Measurements from ENCODE around the gene NUDT7. TPM values are rescaled to one million over a fixed set of nuclear protein-coding genes. Genes with fewer than 3 reads are reported as not detected.
A peak's percentile ranks its signal among the peaks of the same experiment; 100 is the strongest.

Gene NUDT7
- total RNA-seq, 1 donor from 2014 or later = 1.7 TPM

- no peak for DNase-seq (ENCODE audit: low read depth)
- TF ChIP-seq, protein P1, sequence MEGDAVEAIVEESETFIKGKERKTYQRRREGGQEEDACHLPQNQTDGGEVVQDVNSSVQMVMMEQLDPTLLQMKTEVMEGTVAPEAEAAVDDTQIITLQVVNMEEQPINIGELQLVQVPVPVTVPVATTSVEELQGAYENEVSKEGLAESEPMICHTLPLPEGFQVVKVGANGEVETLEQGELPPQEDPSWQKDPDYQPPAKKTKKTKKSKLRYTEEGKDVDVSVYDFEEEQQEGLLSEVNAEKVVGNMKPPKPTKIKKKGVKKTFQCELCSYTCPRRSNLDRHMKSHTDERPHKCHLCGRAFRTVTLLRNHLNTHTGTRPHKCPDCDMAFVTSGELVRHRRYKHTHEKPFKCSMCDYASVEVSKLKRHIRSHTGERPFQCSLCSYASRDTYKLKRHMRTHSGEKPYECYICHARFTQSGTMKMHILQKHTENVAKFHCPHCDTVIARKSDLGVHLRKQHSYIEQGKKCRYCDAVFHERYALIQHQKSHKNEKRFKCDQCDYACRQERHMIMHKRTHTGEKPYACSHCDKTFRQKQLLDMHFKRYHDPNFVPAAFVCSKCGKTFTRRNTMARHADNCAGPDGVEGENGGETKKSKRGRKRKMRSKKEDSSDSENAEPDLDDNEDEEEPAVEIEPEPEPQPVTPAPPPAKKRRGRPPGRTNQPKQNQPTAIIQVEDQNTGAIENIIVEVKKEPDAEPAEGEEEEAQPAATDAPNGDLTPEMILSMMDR (conservative IDR thresholded peaks at IDR 0.05; ENCODE audit: low read depth, low read length) = no peak
- H3K4me3 ChIP-seq (ENCODE audit: low read depth, low read length) = no peak overlapping the region
These were observed 41.8 kb upstream of the NUDT7 start for GRCh38 chr16:77680496-77680895.

GRCh38 chr16:77682586-77682985, 39.7 kb upstream of the NUDT7 start:
- DNase-seq (ENCODE audit: low read depth) = no peak
- TF ChIP-seq, protein P1 (conservative IDR thresholded peaks at IDR 0.05; ENCODE audit: low read depth, low read length) = no peak
- no peak overlapping the region for H3K4me3 ChIP-seq (ENCODE audit: low read depth, low read length)

DNA sequence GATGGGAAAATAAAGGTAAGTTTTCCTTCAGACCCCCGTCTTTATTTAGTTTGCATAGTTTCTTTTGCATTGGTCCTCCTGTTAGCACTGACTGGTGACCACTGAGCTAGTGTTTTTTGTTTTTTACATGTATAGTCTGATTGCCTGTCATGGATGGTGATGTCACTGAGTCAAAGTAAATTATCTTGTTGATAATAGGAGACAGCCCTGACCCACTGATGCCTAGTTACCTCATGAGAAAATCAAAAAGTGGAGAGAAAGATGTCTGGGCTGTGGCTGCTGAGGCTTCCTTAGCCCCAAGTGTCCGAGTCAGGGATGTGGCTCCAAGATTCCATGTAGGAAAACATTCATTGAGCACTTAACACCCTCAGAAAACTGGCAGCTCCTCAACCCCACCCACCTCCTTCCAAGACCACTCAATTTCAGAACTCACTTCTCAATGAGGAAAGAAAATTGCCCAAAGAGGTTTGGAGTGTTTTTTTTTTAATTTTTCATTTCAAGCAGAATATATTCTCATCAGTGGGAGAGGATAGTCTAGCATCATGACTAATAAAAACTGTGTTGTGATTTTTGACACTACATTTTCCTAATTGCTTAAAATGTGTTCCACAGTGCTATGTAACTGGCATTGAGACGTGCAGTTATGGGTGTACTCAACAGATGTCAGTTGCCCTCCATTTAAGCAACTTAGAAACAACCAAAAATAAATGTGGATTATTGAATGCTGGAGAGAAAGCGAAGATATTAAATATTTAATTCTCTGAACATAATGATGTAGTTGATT, 38.7 kb upstream of the NUDT7 start:
- no peak overlapping the region for H3K4me3 ChIP-seq (ENCODE audit: low read depth, low read length)
- TF ChIP-seq, protein P1 (conservative IDR thresholded peaks at IDR 0.05; ENCODE audit: low read depth, low read length) = no peak
- DNase-seq (ENCODE audit: low read depth) = no peak

GRCh38 chr16:77684181-77684526, 38.2 kb upstream of the NUDT7 start:
- H3K4me3 ChIP-seq (ENCODE audit: low read depth, low read length) = no peak overlapping the region
- no peak for DNase-seq (ENCODE audit: low read depth)
- TF ChIP-seq, protein P1 (conservative IDR thresholded peaks at IDR 0.05; ENCODE audit: low read depth, low read length) = no peak

- H3K4me3 ChIP-seq (ENCODE audit: low read depth, low read length) = no peak overlapping the region
- TF ChIP-seq, protein P1 (conservative IDR thresholded peaks at IDR 0.05; ENCODE audit: low read depth, low read length) = peak; percentile 15
- no peak for DNase-seq (ENCODE audit: low read depth)
These were observed 35.9 kb upstream of the NUDT7 start for GRCh38 chr16:77686385-77686784.

GRCh38 chr16:77689971-77690370, 32.3 kb upstream of the NUDT7 start:
- TF ChIP-seq, protein P1 (conservative IDR thresholded peaks at IDR 0.05; ENCODE audit: low read depth, low read length) = no peak
- DNase-seq (ENCODE audit: low read depth) = no peak
- H3K4me3 ChIP-seq (ENCODE audit: low read depth, low read length) = no peak overlapping the region

DNA sequence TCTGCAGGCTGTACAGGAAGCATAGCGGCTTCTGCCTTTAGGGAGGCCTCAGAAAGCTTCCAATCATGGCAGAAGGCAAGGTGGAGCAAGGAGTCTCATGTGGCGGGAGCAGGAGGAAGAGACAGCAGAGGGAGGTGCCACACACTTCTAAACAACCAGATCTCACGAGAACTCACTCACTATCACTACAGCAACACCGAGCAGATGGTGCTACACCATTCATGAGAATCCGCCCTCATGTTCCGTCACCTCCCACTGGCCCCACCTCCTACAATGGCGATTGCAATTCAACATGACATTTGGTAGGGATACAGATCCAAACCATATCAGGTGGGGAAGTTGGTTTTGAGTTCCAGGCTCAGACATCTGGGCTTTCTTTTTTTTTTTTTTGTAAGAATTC, 31.9 kb upstream of the NUDT7 start:
- H3K4me3 ChIP-seq (ENCODE audit: low read depth, low read length) = no peak overlapping the region
- TF ChIP-seq, protein P1 (conservative IDR thresholded peaks at IDR 0.05; ENCODE audit: low read depth, low read length) = no peak
- DNase-seq (ENCODE audit: low read depth) = no peak
